Mesenchymal stem cell (in vitro differentiated cells and primary cell): ENCODE results near the gene ITPRIPL2.

Experiments used
- DNase-seq: peaks from one replicate; pipeline ENCODE4 v3.0.0-alpha.2; 2013
- H2AFZ ChIP-seq: one replicate; pipeline ENCODE4 v1.6.1; 2013; ENCODE audit warnings: low read depth, mild to moderate bottlenecking, control low read depth, inconsistent platforms, low read length, moderate library complexity
- H2AK5ac ChIP-seq: 2 replicates; pipeline ENCODE4 v1.6.1; 2013; ENCODE audit warnings: low read length, moderate library complexity, mild to moderate bottlenecking, inconsistent platforms; ENCODE audit not compliant: severe bottlenecking
- H2BK120ac ChIP-seq: one replicate; pipeline ENCODE4 v1.6.1; 2013; ENCODE audit warnings: low read depth, mild to moderate bottlenecking, inconsistent platforms, low read length, moderate library complexity
- H2BK12ac ChIP-seq, 2 experiments: one replicate each; pipeline ENCODE4 v1.6.1; 2013; ENCODE audit warnings: inconsistent platforms in 2 of 2, low read length in 2 of 2, mild to moderate bottlenecking in 2 of 2, moderate library complexity in 2 of 2, control low read depth in 1 of 2
- H2BK15ac ChIP-seq: one replicate; pipeline ENCODE4 v1.6.1; 2013; ENCODE audit warnings: mild to moderate bottlenecking, low read depth, inconsistent platforms; ENCODE audit not compliant: poor library complexity, severe bottlenecking
- H2BK5ac ChIP-seq: 2 replicates; pipeline ENCODE4 v1.6.1; 2013; ENCODE audit warnings: low read depth, mild to moderate bottlenecking, low read length, control low read depth, inconsistent platforms; ENCODE audit not compliant: poor library complexity, severe bottlenecking
- H3K14ac ChIP-seq, 2 experiments: one replicate each; pipeline ENCODE4 v1.6.1; 2013; ENCODE audit warnings: inconsistent platforms in 2 of 2, low read length in 2 of 2, control low read depth in 1 of 2, mild to moderate bottlenecking in 1 of 2, moderate library complexity in 1 of 2
- H3K18ac ChIP-seq, 2 experiments: one replicate each; pipeline ENCODE4 v1.6.1; 2013; ENCODE audit warnings: inconsistent platforms in 2 of 2, low read length in 2 of 2, control low read depth in 1 of 2, low read depth in 1 of 2, mild to moderate bottlenecking in 1 of 2
- H3K23ac ChIP-seq, 2 experiments: one replicate each; pipeline ENCODE4 v1.6.1; 2013; ENCODE audit warnings: inconsistent platforms in 2 of 2, low read length in 2 of 2, mild to moderate bottlenecking in 2 of 2, moderate library complexity in 2 of 2, control low read depth in 1 of 2
- H3K27ac ChIP-seq: 2 replicates; pipeline ENCODE4 v1.5.1; 2013; ENCODE audit warnings: mild to moderate bottlenecking, moderate library complexity, low read length, control low read depth, inconsistent platforms; ENCODE audit not compliant: poor library complexity, severe bottlenecking
- H3K27me3 ChIP-seq, 2 experiments: 2 replicates each; pipeline versions ENCODE4 v1.6.1 to v1.7.0; 2013; ENCODE audit warnings: low read length in 2 of 2, mild to moderate bottlenecking in 2 of 2, moderate library complexity in 2 of 2, control low read depth in 1 of 2, inconsistent platforms in 1 of 2; ENCODE audit not compliant: control insufficient read depth in 1 of 2, insufficient read depth in 1 of 2
- H3K36me3 ChIP-seq, 2 experiments: 2 replicates each; pipeline versions ENCODE4 v1.6.1 to v1.7.0; 2013; ENCODE audit warnings: low read length in 2 of 2, control low read depth in 1 of 2, inconsistent platforms in 1 of 2, low read depth in 1 of 2, mild to moderate bottlenecking in 1 of 2; ENCODE audit not compliant: insufficient read depth in 2 of 2, control insufficient read depth in 1 of 2
- H3K4ac ChIP-seq, 2 experiments: one replicate each; pipeline ENCODE4 v1.6.1; 2013; ENCODE audit warnings: inconsistent platforms in 2 of 2, low read length in 2 of 2, mild to moderate bottlenecking in 2 of 2, moderate library complexity in 2 of 2, control low read depth in 1 of 2, low read depth in 1 of 2
- H3K4me1 ChIP-seq: 2 replicates; pipeline ENCODE4 v1.6.1; 2013; ENCODE audit warnings: low read depth, low read length, control low read depth; ENCODE audit not compliant: control insufficient read depth, insufficient read depth
- H3K4me2 ChIP-seq: 2 replicates; pipeline ENCODE4 v1.6.1; 2013; ENCODE audit warnings: low read length, mild to moderate bottlenecking, inconsistent platforms; ENCODE audit not compliant: poor library complexity, severe bottlenecking
- H3K4me3 ChIP-seq, 2 experiments: 2 replicates each; pipeline versions ENCODE4 v1.5.1 to v1.7.0; 2013; ENCODE audit warnings: low read length in 2 of 2, mild to moderate bottlenecking in 2 of 2, control low read depth in 1 of 2, low read depth in 1 of 2; ENCODE audit not compliant: insufficient read depth in 1 of 2
- H3K79me1 ChIP-seq: replicated peaks from 2 replicates; pipeline ENCODE4 v1.6.1; 2013; ENCODE audit warnings: mild to moderate bottlenecking, control low read depth, low read length, inconsistent platforms; ENCODE audit not compliant: poor library complexity, severe bottlenecking
- H3K9ac ChIP-seq: 2 replicates; pipeline ENCODE4 v1.7.0; 2013; ENCODE audit warnings: mild to moderate bottlenecking, low read length, moderate library complexity
- H3K9me3 ChIP-seq: 2 replicates; pipeline ENCODE4 v1.7.0; 2013; ENCODE audit warnings: mild to moderate bottlenecking, low read length; ENCODE audit not compliant: control insufficient read depth
- H4K8ac ChIP-seq: one replicate; pipeline ENCODE4 v1.6.1; 2013; ENCODE audit warnings: inconsistent platforms, mild to moderate bottlenecking, low read length, moderate library complexity
- H4K91ac ChIP-seq: one replicate; pipeline ENCODE4 v1.6.1; 2013; ENCODE audit warnings: mild to moderate bottlenecking, low read length, inconsistent platforms
- WGBS: methylation state at CpG from one replicate; pipeline ENCODE4 v1.1.7; 2013; ENCODE audit warnings: mixed read lengths; 5-methylcytosine and 5-hydroxymethylcytosine counted together

ITPRIPL2 gene

GRCh38 chr16:19127205-19127604, 13.4 kb downstream of the ITPRIPL2 start:
- Histone ChIP-seq H2AK5ac (no peak overlapping the region), H3K4me1 (peaks cover 6% of the 10 kb centered on the region), H2BK5ac (no peak overlapping the region), H3K27me3 (no peaks in the 10 kb centered on the region), H2BK15ac (no peak overlapping the region), H3K4me2 (no peak overlapping the region), H3K79me1 (peaks cover 5% of the 10 kb centered on the region), H4K91ac (no peak overlapping the region), H3K14ac (no peak overlapping the region), H2BK12ac (no peak overlapping the region), H2BK120ac (no peak overlapping the region), H3K23ac (no peak overlapping the region), H3K18ac (peak overlapping the region in 1 of 2 experiments; percentile 42), H2AFZ (no peak overlapping the region), H3K36me3 (peaks cover 8 to 14% of the 10 kb centered on the region in 2 experiments), H3K4me3 (no peak overlapping the region), H4K8ac (no peak overlapping the region), H3K4ac (no peak overlapping the region), H3K27ac (no peak overlapping the region), H3K9ac (no peak overlapping the region), H3K9me3 (peaks cover 4% of the 10 kb centered on the region)
- no peak for DNase-seq
- WGBS = 100% methylated on average over 3 of the region's 3 CpGs

- 90% methylated on average over 3 of the region's 3 CpGs for WGBS
- H3K18ac ChIP-seq = peak overlapping the region in 1 of 2 experiments; percentile 42
- peaks cover 6% of the 10 kb centered on the region for H3K4me1 ChIP-seq
- H3K14ac ChIP-seq = no peak overlapping the region
- H2BK15ac ChIP-seq = no peak overlapping the region
- H2BK12ac ChIP-seq = peak overlapping the region in 1 of 2 experiments; percentile 81
- no peak overlapping the region for H3K4ac ChIP-seq
- no peak overlapping the region for H2BK120ac ChIP-seq
- no peak overlapping the region for H2AFZ ChIP-seq
- H4K91ac ChIP-seq = no peak overlapping the region
- no peak overlapping the region for H4K8ac ChIP-seq
- peaks cover 8 to 10% of the 10 kb centered on the region in 2 experiments for H3K36me3 ChIP-seq
- no peak overlapping the region for H3K4me3 ChIP-seq
- H3K27ac ChIP-seq = no peak overlapping the region
- peaks cover 4% of the 10 kb centered on the region for H3K9me3 ChIP-seq
- H2BK5ac ChIP-seq = no peak overlapping the region
- no peak overlapping the region for H3K4me2 ChIP-seq
- H3K79me1 ChIP-seq = peaks cover under 1% of the 10 kb centered on the region
- H3K27me3 ChIP-seq = no peaks in the 10 kb centered on the region
- DNase-seq = no peak
- H2AK5ac ChIP-seq = no peak overlapping the region
- H3K23ac ChIP-seq = no peak overlapping the region
- H3K9ac ChIP-seq = no peak overlapping the region
These were observed 13.9 kb downstream of the ITPRIPL2 start for GRCh38 chr16:19127674-19128131.

GRCh38 chr16:19128454-19129200, 14.9 kb downstream of the ITPRIPL2 start:
- H3K27me3 ChIP-seq = no peaks in the 10 kb centered on the region
- DNase-seq = no peak
- H2BK15ac ChIP-seq = no peak overlapping the region
- H3K9me3 ChIP-seq = peaks cover 4% of the 10 kb centered on the region
- 50% methylated on average over 4 of the region's 7 CpGs for WGBS
- H3K4ac ChIP-seq = no peak overlapping the region
- no peak overlapping the region for H4K91ac ChIP-seq
- H2AK5ac ChIP-seq = no peak overlapping the region
- peaks cover 4 to 10% of the 10 kb centered on the region in 2 experiments for H3K36me3 ChIP-seq
- no peak overlapping the region for H2BK12ac ChIP-seq
- no peak overlapping the region for H3K14ac ChIP-seq
- no peak overlapping the region for H3K4me2 ChIP-seq
- peaks cover 6% of the 10 kb centered on the region for H3K4me1 ChIP-seq
- H3K27ac ChIP-seq = no peak overlapping the region
- H3K18ac ChIP-seq = no peak overlapping the region
- no peak overlapping the region for H3K4me3 ChIP-seq
- H3K79me1 ChIP-seq = no peaks in the 10 kb centered on the region
- H4K8ac ChIP-seq = no peak overlapping the region
- H3K9ac ChIP-seq = no peak overlapping the region
- H3K23ac ChIP-seq = no peak overlapping the region
- no peak overlapping the region for H2BK5ac ChIP-seq
- H2BK120ac ChIP-seq = no peak overlapping the region
- no peak overlapping the region for H2AFZ ChIP-seq

- peak overlapping the region; percentile 80 for H3K9ac ChIP-seq
- 49% methylated on average over 5 of the region's 7 CpGs for WGBS
These were observed 16.6 kb downstream of the ITPRIPL2 start for GRCh38 chr16:19130385-19130784.

More at GRCh38 chr16:19130385-19130784, 16.6 kb downstream of the ITPRIPL2 start:
- Histone ChIP-seq H2BK15ac (peak overlapping the region; percentile 71), H4K91ac (peak overlapping the region; percentile 57), H2BK5ac (no peak overlapping the region), H4K8ac (peak overlapping the region; percentile 86), H3K79me1 (no peaks in the 10 kb centered on the region), H2BK12ac (peak overlapping the region; percentile 29 to 84), H3K4me1 (peaks cover 6% of the 10 kb centered on the region), H3K4me3 (peak overlapping the region in 1 of 2 experiments; percentile 58), H2BK120ac (peak overlapping the region; percentile 95), H3K27me3 (no peaks in the 10 kb centered on the region), H3K23ac (no peak overlapping the region), H2AK5ac (no peak overlapping the region), H3K4me2 (no peak overlapping the region), H3K4ac (peak overlapping the region; percentile 69 to 84), H3K27ac (no peak overlapping the region), H3K36me3 (peaks cover 3 to 7% of the 10 kb centered on the region in 2 experiments), H3K14ac (no peak overlapping the region), H3K9me3 (peaks cover 4% of the 10 kb centered on the region), H3K18ac (peak overlapping the region; percentile 60 to 94), H2AFZ (no peak overlapping the region)
- peak; percentile 36 for DNase-seq
